Ammon's horn (tissue), 1 donor: ENCODE data around the gene TMEM200A.

Experiments used
- DNase-seq: peaks from one replicate; pipeline ENCODE4 v3.0.0-alpha.2; 2016; ENCODE audit warnings: low spot score

The TMEM200A gene

GRCh38 chr6:130425537-130425936 lies 59.7 kb downstream of the TMEM200A start:
- no peak for DNase-seq

- no peak for DNase-seq
Observed at GRCh38 chr6:130426066-130426721, 60.4 kb downstream of the TMEM200A start.

GRCh38 chr6:130431346-130431852 lies 65.6 kb downstream of the TMEM200A start:
- DNase-seq = no peak

GRCh38 chr6:130432838-130433237 lies 67.0 kb downstream of the TMEM200A start:
- no peak for DNase-seq

- DNase-seq = no peak
Observed at GRCh38 chr6:130434174-130434873, 68.5 kb downstream of the TMEM200A start.

GRCh38 chr6:130435181-130435580 lies 69.4 kb downstream of the TMEM200A start:
- no peak for DNase-seq

GRCh38 chr6:130437961-130438360 lies 72.1 kb downstream of the TMEM200A start:
- DNase-seq = no peak

- no peak for DNase-seq
Observed at GRCh38 chr6:130447374-130447773, 81.6 kb downstream of the TMEM200A start.

- DNase-seq = no peak
Observed at GRCh38 chr6:130452336-130452735, 86.5 kb downstream of the TMEM200A start.

- DNase-seq = no peak
Observed at GRCh38 chr6:130453230-130453629, 87.4 kb downstream of the TMEM200A start.

- no peak for DNase-seq
Observed at GRCh38 chr6:130457605-130458004, 91.8 kb downstream of the TMEM200A start.

GRCh38 chr6:130459316-130459715 lies 93.5 kb downstream of the TMEM200A start:
- no peak for DNase-seq

GRCh38 chr6:130460934-130461333 lies 95.1 kb downstream of the TMEM200A start:
- no peak for DNase-seq

- no peak for DNase-seq
Observed at GRCh38 chr6:130466052-130466747, 100.4 kb downstream of the TMEM200A start.

GRCh38 chr6:130466748-130467061 lies 100.9 kb downstream of the TMEM200A start:
- no peak for DNase-seq

- DNase-seq = no peak
Observed at GRCh38 chr6:130467146-130468050, 101.6 kb downstream of the TMEM200A start.

GRCh38 chr6:130470766-130471165 lies 104.9 kb downstream of the TMEM200A start:
- DNase-seq = no peak

- DNase-seq = no peak
Observed at GRCh38 chr6:130473886-130474285, 108.1 kb downstream of the TMEM200A start.

- DNase-seq = no peak
Observed at GRCh38 chr6:130482645-130483390, 117.0 kb downstream of the TMEM200A start.

- no peak for DNase-seq
Observed at GRCh38 chr6:130485870-130486269, 120.1 kb downstream of the TMEM200A start.

GRCh38 chr6:130486417-130486816 lies 120.6 kb downstream of the TMEM200A start:
- DNase-seq = no peak
